ENCODE results near the gene KRTAP4-8.
"Not testable (repeated sequence)": the region's sequence is repeated elsewhere in the genome, so short reads cannot be mapped to it uniquely, and the experiment has no call there.

DNA sequence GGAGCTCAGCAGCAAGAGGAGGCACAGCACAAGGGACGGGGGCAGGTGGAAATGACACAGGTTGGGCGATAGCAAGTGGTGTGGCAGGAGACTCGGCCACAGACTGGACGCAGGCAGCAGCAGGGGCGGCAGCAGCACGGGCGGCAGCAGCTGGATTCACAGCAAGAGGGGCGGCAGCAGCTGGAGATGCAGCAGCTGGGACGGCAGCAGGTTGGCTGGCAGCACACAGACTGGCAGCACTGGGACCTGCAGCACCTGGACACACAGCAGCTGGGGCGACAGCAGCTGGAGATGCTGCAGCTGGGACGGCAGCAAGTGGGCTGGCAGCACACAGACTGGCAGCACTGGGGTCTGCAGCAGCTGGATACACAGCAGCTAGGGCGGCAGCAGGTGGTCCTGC is 41.9 kb upstream of the KRTAP4-8 start:
- not testable (repeated sequence) for TF ChIP-seq CTCF, EZH2 (IDR thresholded peaks at IDR 0.05)
